Skin epidermis (tissue), 12 donors: Measurements from ENCODE around the gene TMED4.
A peak's percentile ranks its signal among the peaks of the same experiment; 100 is the strongest.
"Not testable (repeated sequence)": the region's sequence is repeated elsewhere in the genome, so short reads cannot be mapped to it uniquely, and the experiment has no call there.

Experiments used
- H3K27ac ChIP-seq, 21 experiments: fragments of 200-600 bp; sonication (generic) in 11 of 21; one replicate each; pipeline ENCODE4 v1.5.0; 2020; ENCODE audit warnings: mild to moderate bottlenecking in 3 of 21, inconsistent platforms in 2 of 21, moderate library complexity in 2 of 21
- H3K4me3 ChIP-seq, 7 experiments: fragments of 200-600 bp; sonication (generic) in 2 of 7; one replicate each; pipeline ENCODE4 v1.5.0; 2020; ENCODE audit warnings: inconsistent platforms in 2 of 7, mild to moderate bottlenecking in 2 of 7, moderate library complexity in 1 of 7

Gene TMED4

DNA sequence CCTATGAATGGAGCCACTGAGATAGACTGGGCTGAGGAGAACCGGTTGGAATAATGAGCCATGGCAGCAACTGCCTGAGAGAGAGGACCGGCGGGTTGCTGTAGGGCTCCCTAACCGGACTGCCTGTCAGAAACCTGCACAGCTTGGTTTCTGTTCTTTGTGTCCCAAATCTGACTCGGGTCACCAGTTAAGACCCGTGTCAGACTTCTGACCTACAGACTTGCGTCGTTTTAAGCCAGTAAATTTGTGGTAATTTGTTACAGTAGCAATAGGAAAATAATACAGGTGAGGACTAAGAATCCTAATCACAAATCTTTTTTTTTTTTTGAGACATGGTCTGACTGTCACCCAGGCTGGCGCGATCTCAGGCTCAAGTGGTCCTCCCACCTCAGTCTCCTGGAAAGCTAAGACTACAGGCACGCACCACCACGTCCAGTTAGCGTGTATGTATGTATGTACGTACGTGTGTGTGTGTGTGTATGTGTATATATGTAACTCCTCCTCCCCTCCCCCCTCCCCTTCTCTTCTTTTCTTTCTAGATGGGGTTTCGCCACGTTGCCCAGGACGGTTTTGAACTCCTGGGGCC lies 7.7 kb downstream of the TMED4 start:
- Histone ChIP-seq H3K4me3 (peak overlapping the region; percentile 60 to 92 (median 83)), H3K27ac (peak overlapping the region; percentile 2 to 97 (median 88))

DNA sequence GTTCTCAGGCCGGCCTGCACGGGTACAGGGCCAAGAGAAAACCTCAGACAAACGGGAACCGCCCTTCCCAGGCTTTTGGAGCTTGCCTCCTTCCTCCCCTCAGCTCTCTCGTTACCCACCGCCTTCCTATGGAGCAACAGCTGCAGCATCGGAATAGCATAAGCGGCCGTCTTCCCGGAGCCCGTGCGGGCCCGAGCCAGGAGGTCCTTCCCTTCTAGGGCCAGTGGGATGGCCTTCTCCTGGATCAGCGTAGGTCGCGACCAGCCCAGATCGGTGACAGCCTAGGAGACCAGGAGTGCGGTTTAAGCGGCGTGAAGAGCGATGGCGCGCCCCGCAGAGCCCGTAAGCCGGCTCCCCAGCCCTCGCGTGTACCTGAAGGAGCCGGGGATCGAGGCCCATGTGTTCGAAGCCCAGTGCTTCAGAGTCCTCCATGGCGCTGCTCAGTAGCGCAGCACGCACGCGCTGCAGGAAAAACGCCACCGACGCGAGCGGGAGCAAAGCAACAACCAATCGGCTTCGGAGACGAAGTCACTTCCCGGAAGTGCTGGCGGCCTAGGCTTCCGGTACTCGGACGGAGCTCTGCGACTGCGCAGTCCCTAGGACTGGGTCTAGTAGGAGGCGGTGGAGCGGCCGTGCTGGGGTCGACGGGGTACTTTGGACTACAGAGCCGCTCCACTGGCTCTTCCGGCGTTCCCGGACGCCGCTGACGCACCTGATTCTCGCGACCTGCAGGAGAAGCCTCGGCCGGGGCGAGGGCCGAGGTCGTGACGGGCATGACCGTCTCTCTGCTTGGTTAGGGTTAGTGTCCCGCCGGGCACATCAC lies 8.4 kb downstream of the TMED4 start, which contains the start of gene DDX56:
Gene DDX56, minus strand, starts transcription at position 445 of the 823 bp plus-strand sequence. Its CDS starts 13 bp downstream, at position 432.
- Histone ChIP-seq H3K4me3 (peak within 1 kb of the TSS; percentile 60 to 92 (median 83)), H3K27ac (peak within 1 kb of the TSS; percentile 2 to 97 (median 88))

DNA sequence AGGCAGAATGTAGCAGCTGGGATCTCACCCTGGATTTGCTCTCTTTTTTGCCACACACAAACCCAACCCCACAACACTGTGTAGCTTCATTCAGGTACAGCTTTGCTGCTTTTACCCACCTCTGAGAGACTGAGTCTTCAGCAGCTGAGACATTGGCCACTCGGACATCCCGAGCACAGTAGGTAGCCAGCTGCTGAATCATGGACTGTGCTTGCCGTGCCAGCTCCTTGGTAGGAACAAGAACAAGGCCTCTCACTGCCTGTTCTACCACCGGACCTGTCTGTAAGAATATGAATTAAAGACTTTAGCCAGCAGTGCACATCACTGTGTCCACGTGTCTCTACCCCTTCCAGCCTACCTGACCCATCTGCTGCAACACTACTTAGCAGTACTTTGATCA lies 9.3 kb downstream of the TMED4 start:
- H3K27ac ChIP-seq: peak overlapping the region in 12 of 21 experiments; percentile 81 to 97 (median 89)
- H3K4me3 ChIP-seq: peak overlapping the region; percentile 60 to 92 (median 83)

DNA sequence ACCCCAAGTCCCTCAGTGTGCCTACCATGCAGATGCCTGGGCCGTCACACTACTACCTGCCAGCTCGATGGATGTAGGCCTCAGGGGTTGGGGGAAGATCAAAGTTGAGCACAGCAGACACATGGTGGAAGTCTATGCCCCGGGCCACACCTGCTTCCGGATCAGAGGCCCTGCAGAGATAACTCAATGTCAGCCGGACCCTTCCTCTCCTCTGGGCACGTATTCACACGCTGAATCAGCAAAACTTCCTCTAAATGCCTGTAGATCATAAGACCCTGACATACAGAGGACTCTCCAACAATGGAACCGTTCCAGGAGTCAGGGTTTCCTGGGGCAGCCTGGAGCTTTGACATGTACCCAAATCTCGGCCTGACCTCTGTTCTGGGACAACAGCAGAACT lies 12.1 kb downstream of the TMED4 start:
- H3K27ac ChIP-seq: no peak overlapping the region
- H3K4me3 ChIP-seq: no peak overlapping the region

DNA sequence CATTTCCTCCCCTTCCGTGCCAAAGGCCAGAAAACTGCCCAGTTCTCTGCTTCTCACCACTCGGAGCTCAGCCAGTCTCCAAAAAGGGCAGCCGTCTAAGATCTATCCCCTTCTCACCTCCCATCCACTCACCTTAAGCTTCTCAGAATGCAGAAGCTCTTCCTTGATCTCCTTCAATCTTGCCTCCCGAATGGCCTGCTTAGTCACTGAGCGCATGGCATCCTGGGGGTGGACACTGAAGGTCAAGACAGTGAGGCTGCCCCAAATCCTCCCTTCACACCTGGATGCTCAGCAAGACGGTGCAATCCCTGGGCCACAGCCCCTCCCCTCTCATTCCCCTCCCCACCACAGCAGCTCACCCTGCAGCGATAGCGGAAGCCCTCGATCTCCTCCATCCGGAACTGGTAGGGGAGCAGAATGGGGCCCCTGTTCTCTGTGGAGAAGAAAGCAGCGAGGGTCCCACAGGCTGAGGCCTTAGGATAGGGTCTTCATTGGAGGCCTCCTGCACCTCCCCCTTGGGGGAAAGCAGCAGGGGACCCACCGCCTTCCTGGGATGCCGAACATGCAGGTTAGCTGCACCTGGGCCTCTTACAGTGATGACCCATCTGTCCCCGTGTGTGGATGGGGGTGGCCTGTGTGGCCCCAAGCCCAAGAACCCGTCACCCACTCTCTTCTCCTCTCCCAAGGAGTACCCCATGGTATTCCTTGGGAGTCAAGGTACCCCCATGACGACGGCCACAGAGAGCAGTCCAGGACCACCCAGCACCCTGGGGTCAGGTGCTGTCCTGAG lies 13.1 kb downstream of the TMED4 start:
- H3K4me3 ChIP-seq: no peak overlapping the region
- H3K27ac ChIP-seq: no peak overlapping the region

DNA sequence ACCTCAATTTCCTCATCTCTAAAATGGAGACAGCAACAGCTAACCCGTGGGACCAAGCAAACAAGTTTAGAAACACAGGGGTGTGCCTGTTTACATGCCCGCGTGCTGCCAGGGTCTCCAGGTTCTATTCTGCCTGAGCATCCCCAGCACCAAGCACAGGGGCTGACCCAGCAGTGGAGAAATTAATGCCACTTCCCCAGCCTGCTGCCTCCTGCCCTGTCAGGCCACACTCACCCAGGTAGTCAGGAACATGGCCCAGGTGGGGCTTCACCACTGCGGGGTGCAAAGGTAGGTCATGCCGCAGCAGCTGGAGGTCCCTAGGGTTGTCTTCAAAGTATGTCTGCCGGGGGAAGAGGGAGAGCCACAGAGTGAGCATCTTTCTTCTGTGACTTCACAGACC lies 14.1 kb downstream of the TMED4 start:
- Histone ChIP-seq H3K27ac (no peak overlapping the region), H3K4me3 (no peak overlapping the region)

DNA sequence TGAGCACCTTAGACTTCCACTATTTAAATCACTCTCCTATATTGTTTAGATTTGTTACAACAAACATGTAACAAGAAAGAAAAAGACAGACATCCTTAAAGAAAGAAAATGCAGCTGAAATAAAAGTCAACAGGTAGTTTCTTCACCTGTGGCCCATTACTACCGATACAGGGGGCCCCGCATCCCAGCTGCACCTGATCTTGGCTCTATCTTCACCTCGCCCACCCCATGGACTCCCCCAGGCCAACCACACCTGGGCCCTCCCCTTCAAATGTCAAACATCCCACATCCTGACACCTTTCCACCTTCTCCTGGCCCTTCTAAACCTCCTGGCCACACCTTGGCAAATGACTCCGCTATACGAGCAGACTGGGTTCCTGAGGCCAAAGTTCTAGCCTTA lies 15.4 kb downstream of the TMED4 start:
- H3K27ac ChIP-seq: no peak overlapping the region
- H3K4me3 ChIP-seq: no peak overlapping the region

DNA sequence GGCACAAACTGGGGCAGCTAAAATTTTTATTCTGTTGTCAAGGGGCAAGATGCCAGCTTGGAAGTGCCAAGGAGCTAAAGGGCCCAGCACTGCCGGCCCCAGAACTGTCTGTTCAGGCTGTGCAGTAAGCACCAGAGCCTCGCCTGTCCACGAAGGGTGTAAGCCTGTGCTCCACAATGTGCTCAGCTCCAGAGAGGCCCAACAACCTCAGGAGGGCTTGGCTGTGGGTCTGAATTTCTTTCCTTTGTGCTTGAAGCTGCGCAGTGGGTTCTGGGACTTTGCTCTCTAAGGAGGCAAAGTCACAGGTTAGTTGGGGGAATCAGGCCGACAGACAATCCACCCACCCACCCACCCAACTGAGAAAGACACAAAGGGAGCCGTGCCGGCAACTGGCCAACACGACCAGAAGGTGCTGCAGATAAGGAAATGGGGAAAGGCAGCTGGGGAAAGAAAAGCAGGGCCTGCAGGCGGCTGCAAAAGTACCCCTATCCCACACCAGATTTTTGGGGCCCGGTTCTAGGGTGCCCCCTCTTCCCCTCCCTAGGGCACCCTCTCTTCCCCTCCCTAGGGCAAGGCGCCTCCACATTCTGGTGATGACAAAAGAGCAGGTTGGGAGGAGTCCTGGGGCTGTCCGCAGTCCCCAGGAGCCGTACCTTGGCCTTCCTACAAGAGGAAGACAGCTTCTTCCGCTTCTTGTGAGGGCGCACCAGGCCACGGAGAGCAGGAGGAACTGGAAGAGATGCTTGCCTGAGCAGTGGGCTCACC lies 16.1 kb downstream of the TMED4 start:
- Histone ChIP-seq H3K27ac (no peak overlapping the region), H3K4me3 (no peak overlapping the region)

DNA sequence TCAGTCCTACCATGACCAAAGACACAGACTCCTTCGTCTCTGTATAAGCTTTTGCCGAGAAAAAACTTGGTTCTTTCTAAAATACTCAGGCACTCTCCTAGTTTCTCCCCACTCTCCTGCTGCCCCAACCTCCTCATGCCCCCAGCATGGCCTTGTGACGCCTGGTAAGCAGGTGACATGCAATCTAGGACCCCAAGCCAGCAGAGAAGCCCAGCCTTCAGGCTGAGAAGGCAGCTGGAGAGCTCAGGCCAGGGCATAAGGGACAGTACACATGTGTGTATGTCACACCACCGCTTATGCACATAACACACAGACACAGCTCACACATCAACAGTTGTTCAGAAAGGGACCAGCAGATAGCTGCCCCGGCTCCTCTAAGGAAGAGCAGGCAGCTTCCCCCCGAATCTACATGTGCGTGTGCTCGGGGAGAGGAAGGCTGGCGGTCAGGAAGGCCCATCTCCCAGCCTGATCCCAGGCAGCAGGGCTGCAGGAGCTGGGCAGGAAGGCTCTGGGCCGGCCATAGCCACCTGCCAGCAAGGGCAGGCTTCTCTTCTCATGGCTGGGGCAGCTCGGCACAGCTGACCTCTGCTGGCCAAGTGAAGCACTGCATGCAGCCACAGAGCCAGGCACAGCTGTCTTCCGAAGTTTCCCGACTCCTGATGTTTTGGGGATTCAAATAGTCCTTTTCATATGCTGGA lies 16.8 kb downstream of the TMED4 start:
- Histone ChIP-seq H3K4me3 (no peak overlapping the region), H3K27ac (no peak overlapping the region)

DNA sequence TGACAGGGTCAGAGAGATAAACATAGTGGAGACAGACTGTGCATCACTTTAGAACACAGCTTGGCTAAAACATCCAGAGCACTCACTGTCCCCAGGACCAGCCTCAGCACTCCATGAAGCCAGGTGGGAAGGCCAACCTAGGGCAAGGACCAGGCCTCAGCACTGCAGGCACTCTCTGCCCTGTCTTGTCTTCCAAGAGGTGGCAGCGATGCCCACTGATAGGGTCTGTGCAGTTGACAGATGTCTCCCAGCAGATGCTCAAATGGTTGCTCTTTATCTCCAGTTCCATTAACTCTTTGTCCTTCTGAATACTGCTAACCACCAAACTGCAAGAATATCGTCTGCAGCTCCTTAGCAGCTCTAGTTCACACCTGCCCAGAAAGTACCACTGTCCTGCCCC lies 17.4 kb downstream of the TMED4 start:
- H3K27ac ChIP-seq: no peak overlapping the region
- H3K4me3 ChIP-seq: no peak overlapping the region

DNA sequence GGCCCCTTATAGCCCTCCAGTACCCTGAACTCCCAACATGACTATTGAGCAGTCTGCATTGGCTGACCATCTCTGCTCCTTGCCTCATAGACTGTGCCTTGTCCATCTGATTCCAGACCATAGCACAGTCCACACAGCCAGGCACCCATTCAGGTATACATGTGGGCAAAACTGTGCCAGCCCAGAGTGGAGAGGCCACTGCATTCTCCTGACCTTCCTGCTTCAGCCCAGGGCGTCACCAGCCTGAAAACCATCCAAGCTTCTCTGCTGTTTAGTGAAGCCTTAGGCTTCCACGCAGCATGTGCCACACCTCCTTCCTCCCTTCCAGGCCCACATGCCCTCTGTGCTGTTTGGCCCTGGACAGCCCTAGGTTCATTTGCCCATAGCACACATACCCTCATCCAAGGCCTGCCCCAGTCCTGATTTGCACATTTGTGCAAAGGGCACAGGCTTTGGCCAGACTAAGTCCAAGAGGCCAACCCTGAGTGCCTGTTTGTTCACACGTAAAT lies 18.8 kb downstream of the TMED4 start:
- no peak overlapping the region for H3K4me3 ChIP-seq
- no peak overlapping the region for H3K27ac ChIP-seq

DNA sequence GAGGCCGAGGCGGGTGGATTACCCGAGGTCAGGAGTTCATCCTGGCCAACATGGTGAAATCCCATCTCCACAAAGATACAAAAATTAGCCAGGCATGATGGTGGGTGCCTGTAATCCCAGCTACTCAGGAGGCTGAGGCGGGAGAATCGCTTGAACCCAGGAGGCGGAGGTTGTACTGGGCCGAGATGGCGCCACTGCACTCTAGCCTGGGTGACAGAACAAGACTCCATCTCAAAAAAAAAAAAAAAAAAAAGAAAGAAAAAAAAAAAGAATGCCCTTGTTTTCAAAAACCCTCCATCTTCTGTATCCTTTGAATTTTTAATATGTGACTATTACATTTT lies 19.4 kb downstream of the TMED4 start:
- not testable (repeated sequence) for H3K27ac ChIP-seq, H3K4me3 ChIP-seq

DNA sequence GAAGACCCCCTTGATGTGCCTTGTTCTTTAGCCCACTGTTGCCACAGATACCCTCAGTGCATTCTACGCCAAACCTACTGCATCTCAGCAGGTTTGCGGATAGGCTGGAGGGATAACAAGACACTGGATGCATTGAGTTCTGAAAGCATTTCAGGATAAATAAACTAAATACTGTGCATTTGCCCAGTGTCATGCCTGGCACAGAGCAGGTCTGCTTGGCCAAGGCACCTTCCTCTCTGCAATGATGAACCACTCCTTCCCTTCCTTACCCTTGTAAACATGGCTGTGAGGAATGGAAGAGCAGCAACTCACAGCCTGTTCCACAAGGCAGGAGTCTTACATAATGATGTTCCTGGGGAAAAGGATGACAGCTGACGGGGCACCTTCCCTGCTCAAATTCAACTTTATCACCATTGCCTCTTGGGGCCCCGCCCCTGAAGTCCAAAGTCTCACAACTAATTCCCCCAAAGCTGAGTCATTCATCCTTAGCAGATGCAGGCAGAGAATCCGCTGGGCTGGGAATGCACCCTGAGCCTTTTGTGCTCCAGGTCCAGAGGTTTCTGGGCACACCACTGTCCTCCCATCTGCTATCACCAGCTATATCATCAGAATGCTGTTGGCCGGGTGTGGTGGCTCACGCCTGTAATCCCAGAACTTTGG lies 19.9 kb downstream of the TMED4 start:
- Histone ChIP-seq H3K4me3 (no peak overlapping the region), H3K27ac (no peak overlapping the region)

DNA sequence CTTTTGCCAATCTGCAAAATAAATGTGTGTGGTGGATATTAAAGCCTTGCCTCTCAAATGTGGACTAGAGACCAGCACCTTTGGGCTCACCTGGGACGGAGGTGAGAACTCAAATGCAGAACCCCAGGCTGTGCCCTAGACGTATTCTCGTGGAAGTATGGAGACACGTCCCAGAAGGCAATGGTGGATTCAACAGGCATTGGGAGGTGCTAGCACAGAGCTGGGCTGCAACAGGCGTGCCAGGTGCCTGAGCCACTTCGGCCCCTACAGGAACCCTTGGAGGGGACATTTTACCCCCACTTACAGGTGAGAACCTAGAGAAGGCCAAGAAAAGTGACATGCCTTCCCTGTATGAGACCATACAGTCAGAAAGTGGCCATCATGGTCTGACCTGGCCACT lies 20.6 kb downstream of the TMED4 start:
- H3K27ac ChIP-seq: no peak overlapping the region
- no peak overlapping the region for H3K4me3 ChIP-seq

DNA sequence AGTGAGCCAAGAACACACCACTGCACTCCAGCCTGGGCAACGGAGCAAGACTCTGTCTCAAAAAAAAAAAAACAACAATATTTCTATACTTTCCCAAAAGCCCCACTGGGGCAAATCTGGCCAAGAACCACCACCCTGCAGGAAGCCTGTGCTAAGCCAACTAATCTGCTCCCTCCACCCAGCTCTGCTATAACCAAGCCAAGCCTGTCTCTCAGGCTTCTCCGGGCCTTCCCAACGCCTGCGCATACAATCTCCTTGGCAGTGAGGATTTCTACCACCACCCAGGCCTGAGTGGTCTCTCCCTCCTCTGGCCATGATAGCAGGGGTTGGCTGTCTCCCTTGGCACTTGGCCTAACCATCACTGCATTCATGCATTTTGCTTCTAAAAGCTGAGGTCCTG lies 22.5 kb downstream of the TMED4 start:
- no peak overlapping the region for H3K27ac ChIP-seq
- H3K4me3 ChIP-seq: no peak overlapping the region

DNA sequence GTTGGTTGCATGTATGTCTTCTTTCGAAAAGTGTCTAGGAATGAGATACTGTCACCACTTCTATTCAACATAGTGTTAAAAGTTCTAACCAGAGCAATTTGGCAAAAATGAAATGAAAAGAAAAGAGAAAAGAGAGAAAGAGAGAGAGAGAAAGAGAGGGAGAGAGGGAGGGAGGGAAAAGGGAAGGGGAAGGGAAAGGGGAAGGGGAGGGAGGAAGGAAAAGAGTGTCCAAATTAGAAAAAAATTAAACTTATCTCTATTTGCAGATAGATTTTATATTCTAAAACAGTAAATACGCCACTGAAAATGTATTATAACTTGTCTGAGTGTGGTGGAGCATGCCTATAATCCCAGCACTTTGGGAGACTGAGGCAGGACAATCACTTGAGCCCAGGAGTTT lies 24.5 kb downstream of the TMED4 start:
- Histone ChIP-seq H3K27ac (no peak overlapping the region), H3K4me3 (no peak overlapping the region)

DNA sequence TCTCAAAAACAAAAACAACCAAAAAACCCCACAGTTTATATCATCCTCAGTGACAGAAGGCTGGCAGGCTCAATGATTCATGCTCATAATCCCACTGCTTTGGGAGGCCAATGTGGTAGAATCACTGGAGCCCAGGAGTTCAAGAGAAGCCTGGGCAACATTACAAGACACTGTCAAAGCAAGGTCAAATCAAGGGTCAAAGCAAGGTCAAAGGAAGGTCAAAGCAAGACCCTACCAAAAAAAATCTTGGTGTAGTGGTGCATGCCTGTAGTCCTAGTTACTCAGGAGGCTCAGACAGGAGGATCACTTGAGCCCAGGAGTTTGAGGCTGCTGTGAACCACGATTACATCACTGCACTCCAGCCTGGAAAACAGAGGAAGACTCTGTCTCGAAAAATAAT lies 26.7 kb downstream of the TMED4 start:
- H3K27ac ChIP-seq: no peak overlapping the region
- no peak overlapping the region for H3K4me3 ChIP-seq

DNA sequence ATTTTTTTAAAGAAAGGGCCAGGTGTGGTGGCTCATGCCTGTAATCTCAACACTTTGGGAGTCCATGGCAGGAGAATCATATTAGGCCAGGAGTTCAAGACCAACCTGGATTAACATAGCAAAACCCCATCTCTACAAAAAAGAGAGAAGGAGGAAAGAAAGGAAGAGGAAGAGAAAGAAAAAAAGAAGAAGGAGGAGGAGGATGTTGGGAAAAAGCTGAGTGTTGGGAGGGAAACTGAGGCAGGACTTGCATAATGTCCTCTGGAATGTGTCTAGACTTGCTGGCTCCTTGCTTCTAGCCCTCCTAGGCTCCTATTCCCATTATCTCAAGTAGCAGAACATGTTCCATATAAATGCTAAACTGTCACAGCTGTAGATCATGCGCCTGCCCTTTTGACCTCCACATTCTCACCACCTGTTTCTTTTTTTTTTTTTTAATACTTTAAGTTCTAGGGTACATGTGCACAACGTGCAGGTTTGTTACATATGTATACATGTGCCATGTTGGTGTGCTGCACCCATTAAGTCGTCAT lies 29.5 kb downstream of the TMED4 start:
- not testable (repeated sequence) for H3K4me3 ChIP-seq, H3K27ac ChIP-seq

DNA sequence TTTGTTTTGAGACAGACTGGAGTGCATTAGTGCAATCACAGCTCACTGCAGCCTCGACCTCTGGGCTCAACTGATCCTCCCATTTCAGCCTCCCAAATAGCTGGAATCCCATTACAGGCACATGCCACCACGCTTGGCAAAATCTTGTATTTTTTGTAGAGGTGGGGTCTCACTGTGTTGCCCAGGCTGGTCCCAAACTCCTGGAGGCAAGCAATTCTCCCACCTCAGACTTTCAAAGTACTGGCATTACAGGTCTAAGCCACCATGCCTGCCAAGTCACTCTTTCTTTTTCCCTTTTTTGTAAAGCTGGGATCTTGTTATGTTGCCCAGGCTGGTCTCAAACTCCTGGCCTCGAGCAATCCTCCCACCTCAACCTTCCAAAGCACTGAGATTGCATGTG lies 32.6 kb downstream of the TMED4 start:
- no peak overlapping the region for H3K27ac ChIP-seq

More for the DNA sequence above, 32.6 kb downstream of the TMED4 start:
- H3K4me3 ChIP-seq: no peak overlapping the region
